T-helper 1 cell (primary cell): Measurements from ENCODE around the gene AK2.

Experiments used
- DNase-seq, 5 donors: peaks; one replicate each; pipeline ENCODE4 v3.0.0-alpha.2; 2012 to 2020

Gene AK2

GRCh38 chr1:33021567-33022431 lies 14.9 kb downstream of the AK2 start:
- no peak for DNase-seq

DNA sequence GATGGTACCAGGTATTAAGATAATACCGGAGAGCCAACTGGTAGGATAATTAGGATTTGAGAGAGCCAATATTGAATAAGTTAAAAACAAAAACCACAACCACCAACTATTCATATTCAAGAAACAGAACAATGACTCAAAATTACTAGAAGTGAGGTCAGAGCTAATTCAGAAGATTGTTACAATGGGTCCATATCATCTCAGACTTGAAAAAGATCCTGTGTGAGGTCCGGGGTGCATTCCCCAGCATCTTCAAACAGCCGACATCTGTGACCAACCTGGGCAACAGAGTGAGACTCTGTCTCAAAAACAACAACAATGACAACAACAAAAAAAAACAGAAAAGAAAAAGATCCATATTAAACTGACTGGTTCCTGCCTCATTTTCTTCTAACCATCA lies 18.6 kb downstream of the AK2 start:
- DNase-seq: no peak

DNA sequence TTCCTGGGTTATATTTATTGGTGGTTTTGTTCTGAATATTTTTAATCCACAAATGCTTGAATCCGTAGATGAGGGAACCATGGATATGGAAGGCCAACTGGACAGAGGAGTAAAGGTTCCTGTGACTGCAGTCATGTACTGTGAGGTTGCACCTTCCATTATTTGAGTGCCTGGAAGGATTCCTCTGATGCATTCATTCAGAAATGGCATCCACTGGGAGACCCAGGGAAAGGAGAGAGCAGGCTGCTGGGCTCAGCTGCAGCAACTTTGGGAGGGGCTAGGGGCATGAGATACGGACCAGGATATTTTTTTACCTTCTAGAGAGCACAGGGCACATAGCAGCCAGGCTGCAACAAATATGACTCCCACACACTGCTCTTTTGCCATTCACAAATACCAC lies 19.5 kb downstream of the AK2 start:
- no peak for DNase-seq

GRCh38 chr1:33015216-33015615 lies 21.5 kb downstream of the AK2 start:
- DNase-seq: no peak

- DNase-seq: no peak
These were observed 22.1 kb downstream of the AK2 start for GRCh38 chr1:33014464-33015163.

GRCh38 chr1:33013791-33014190 lies 22.9 kb downstream of the AK2 start:
- no peak for DNase-seq

DNA sequence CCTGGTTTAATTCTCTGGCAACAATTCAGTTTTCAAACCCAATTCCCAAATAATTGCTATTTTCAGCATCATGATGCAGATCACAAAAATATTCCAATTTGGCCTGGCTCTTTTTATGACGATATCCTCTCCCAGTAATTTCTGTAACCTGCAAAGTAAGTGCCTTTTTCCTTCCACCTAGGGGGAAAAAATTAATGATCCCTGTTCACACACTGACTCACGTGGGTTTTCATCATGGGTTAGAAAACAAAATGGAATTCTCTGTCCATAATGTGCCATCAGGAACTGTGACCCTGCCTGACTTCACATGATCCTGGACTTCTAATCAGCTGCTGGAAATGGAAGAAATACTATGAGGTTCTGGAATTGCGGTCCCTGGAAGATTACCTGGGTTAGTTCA lies 24.5 kb downstream of the AK2 start:
- no peak for DNase-seq

DNA sequence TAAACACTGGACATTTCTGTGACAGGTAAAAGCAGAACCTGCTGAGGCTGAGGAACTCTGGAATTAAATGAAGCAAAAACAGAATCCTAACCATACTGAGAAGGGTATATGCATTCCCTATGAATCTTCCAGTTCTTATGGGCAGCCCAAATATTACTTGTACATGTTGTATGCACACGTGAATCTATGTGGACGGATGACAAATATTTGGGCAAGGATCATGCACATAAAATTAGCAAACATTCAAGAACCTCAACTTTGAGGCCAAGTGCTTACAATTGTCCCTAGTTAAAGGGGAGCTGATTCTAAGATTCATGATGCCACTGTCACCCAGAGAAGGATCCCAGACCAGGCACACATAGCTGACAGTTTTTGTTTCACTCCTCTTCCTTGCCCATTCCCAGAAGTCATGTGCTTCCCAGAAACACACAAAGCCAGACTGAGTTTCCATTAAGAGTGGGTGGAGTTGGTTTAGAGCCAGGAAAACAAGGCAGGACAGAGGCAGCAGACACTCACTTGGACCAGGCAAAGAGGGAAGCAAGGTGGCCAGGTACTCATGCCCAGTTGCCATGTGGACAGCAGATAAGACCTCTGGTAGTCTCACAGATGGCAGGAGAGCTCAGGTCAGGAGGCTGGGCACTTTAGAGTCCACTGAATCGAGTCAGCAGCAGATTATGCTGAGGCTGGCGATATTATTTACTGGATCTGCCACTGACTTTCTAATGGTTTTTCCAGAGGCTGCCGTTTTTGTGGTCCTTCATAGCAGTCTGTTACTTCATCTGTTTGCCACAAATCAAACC lies 25.6 kb downstream of the AK2 start:
- no peak for DNase-seq

DNA sequence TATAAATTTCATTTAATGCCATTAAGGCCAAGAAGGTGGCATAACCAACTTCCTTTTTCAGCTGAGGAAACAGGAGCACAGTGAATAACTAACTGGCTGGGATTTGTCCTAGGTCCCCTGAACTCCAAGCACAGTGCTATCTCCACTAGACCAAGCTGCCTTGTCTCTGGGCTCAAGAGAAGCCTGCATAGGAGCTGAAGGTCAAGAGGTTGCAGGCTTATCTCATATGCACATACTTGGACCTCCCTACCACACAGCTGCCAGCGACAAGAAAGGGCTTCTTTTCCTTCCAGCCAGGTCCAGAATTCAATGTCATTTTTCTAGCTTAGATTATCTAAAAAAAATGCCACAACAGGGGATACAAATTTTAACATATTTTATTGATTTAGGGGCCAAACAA lies 27.1 kb downstream of the AK2 start:
- no peak for DNase-seq

DNA sequence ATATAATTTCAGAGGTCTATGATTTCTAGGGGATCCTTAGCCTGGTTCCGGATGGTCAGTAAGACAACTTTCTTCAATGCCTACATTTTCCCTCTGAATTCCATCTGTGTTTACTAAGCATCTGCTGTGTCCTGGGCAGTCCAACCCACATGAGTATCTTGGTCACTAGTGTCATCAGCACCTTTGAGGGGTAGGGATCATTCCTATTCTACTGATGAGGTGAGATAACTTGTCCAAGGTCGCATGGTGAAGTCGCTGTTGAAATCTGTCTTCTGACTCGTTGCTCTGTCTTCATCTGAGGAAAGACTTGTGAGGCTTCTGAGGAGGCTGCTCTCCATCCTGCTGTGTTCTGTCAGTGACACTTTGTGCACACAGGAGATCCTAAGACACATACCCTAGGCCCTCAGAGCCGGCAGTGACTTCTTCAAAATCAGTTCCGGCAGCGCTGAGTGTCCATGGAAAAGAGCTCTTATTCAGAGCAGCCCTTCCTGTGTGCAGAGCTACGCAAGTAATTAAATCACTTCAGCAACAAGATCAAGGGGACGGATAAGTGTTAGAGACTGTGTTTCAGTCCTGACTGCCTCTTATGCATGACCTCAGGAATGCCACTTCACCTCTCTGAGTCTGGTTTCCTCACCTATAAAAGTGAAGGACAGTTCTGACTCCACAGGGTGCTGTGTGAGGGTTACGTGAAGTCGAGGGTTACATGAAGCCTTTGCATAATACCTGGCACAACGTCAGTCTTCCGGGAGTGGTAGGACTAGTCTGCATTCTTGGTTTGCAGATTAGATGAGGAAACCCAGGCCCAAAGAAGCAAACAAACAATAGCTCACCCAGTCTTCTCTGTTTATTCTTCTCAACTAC lies 28.4 kb downstream of the AK2 start:
- no peak for DNase-seq

GRCh38 chr1:33007190-33008050 lies 29.3 kb downstream of the AK2 start:
- no peak for DNase-seq

DNA sequence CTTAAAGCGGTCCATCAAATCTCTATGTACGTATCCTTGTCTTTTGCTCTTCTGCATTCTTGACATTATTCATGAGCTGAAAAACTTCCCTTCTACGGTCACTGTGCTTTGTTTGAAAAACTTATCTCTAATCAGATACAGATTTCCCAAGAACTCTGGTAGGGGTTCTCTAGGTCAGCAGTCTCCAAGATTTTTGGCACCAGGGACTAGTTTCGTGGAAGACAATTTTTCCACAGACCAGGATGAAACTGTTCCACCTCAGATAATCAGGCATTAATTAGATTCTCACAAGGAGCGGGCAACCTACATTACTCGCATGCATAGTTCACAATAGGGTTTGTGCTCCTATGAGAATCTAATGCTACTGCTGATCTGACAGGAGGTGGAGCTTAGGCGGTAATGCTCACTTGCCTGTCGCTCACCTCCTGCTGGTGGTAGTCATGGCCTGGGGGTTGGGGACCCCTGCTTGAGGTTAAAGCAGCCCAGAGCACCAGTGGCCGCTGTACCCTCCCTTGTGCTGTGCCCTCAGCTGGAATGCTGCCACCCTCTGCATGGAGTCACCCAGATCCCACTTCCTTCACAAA lies 30.8 kb downstream of the AK2 start:
- no peak for DNase-seq

- no peak for DNase-seq
These were observed 31.4 kb downstream of the AK2 start for GRCh38 chr1:33005117-33005837.

GRCh38 chr1:33004613-33005012 lies 32.1 kb downstream of the AK2 start:
- DNase-seq: no peak

- no peak for DNase-seq
These were observed 33.0 kb downstream of the AK2 start for GRCh38 chr1:33003657-33004056.

DNA sequence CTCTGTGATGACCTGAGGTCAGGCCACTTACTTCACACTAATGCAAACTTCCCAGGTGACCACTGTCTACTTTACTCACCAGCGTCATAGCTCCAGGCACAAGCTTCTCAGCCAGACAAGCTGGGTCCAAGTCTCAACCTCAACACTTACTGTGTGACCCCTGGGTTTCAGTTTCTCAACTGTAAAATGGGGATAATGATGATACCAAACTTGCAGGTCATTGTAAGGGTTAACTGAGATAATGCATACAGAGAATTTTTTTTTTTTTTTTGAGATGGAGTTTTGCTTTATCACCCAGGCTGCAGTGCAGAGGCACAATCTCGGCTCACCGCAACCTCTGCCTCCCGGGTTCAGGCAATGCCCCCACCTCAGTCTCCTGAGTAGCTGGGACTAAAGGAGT lies 34.7 kb downstream of the AK2 start:
- DNase-seq: no peak

GRCh38 chr1:33001282-33001681 lies 35.4 kb downstream of the AK2 start:
- DNase-seq: no peak

GRCh38 chr1:33000427-33001026 lies 36.2 kb downstream of the AK2 start:
- DNase-seq: no peak

GRCh38 chr1:32998997-32999396 lies 37.7 kb downstream of the AK2 start:
- no peak for DNase-seq

- DNase-seq: no peak
These were observed 38.6 kb downstream of the AK2 start for GRCh38 chr1:32998064-32998463.
